Transverse colon (tissue), 4 donors: ENCODE data around the gene RBBP7. TPM values are rescaled to one million over a fixed set of nuclear protein-coding genes. Genes with fewer than 3 reads are reported as not detected.

ENCODE experiments used
- DNase-seq: peaks from one replicate; pipeline ENCODE4 v3.0.0-alpha.2; 2019
- H3K27ac ChIP-seq, 4 donors: fragments of 200-600 bp; sonication (generic); 2 replicates each; pipeline ENCODE4 v1.5.1; 2016 to 2018; ENCODE audit warnings: inconsistent platforms in 4 of 4
- H3K27me3 ChIP-seq: fragments of 200-600 bp; sonication (generic); 2 replicates; pipeline ENCODE4 v1.5.1; 2017; ENCODE audit warnings: inconsistent platforms
- H3K36me3 ChIP-seq, 4 donors: fragments of 200-600 bp; sonication (generic); 2 replicates each; pipeline ENCODE4 v1.5.1; 2017 to 2019; ENCODE audit warnings: inconsistent platforms in 4 of 4
- H3K4me1 ChIP-seq, 4 donors: fragments of 200-600 bp; sonication (generic); 2 replicates each; pipeline ENCODE4 v1.5.1; 2017 to 2020; ENCODE audit warnings: inconsistent platforms in 4 of 4
- H3K4me3 ChIP-seq, 4 donors: fragments of 200-600 bp; sonication (generic); 1 replicate in 1 of 4; 2 replicates in 3 of 4; pipeline versions ENCODE4 v1.5.1 to v1.6.1; 2017 to 2019; ENCODE audit warnings: inconsistent platforms in 4 of 4
- H3K9me3 ChIP-seq, 2 donors: fragments of 200-600 bp; sonication (generic); 2 replicates each; pipeline ENCODE4 v1.5.1; 2017 to 2019; ENCODE audit warnings: inconsistent platforms in 2 of 2
- EP300 ChIP-seq: sonication (generic); formaldehyde crosslinking; IDR thresholded peaks from one replicate; pipeline ENCODE4 v1.6.1; 2017; ENCODE audit warnings: antibody characterized with exemption, low read depth
- POLR2A ChIP-seq: fragments of 450-650 bp; IDR thresholded peaks from one replicate; pipeline ENCODE4 v1.6.1; 2016; ENCODE audit warnings: antibody characterized with exemption, mild to moderate bottlenecking, moderate library complexity
- POLR2AphosphoS5 ChIP-seq, 3 donors: sonication (generic); formaldehyde crosslinking; IDR thresholded peaks; one replicate each; pipeline ENCODE4 v1.6.1; 2016; ENCODE audit warnings: antibody characterized with exemption in 3 of 3
- WGBS, 2 donors: methylation state at CpG; one replicate each; pipeline ENCODE4 v1.1.5; 2018; ENCODE audit warnings: low coverage in 1 of 2; 5-methylcytosine and 5-hydroxymethylcytosine counted together
- in situ Hi-C, 4 donors: fragments of 200-750 bp; cut with MboI; loops; one replicate each; pipeline versions ENCODE4 v1.15.0 to v1.15.1; 2017; ENCODE audit warnings: low sequenced_read_pairs in 3 of 4, low pct_ligation_motif_present in 1 of 4, low pct_unique_long_range_greater_than_20kb in 1 of 4
- intact Hi-C: fragments of 100-400 bp; cut with DNase I; formaldehyde crosslinking; loops from one replicate; pipeline ENCODE4 v1.15.1; 2023; ENCODE audit warnings: low total_unique reads
- total RNA-seq, 4 donors: library from RNA; depleted of rRNA; stranded (reverse); fragments of >200 nt; gene quantifications; one replicate each; pipeline ENCODE4 v1.1.0, GENCODE V29; 2016
- TF ChIP-seq, protein P1 (sequence below), 5 experiments: fragments of 200-600 bp in 3 of 5; fragments of 450-650 bp in 2 of 5; sonication (generic) in 3 of 5; IDR thresholded peaks; 1 replicate in 2 of 5; 2 replicates in 3 of 5; pipeline ENCODE4 v1.5.1; 2016 to 2017; ENCODE audit warnings: antibody characterized with exemption in 5 of 5, inconsistent platforms in 3 of 5, mild to moderate bottlenecking in 2 of 5, moderate library complexity in 1 of 5

The RBBP7 gene
- total RNA-seq, 4 donors from 2014 or later, result 32.2 to 67.4 (median 55.2) TPM

DNA sequence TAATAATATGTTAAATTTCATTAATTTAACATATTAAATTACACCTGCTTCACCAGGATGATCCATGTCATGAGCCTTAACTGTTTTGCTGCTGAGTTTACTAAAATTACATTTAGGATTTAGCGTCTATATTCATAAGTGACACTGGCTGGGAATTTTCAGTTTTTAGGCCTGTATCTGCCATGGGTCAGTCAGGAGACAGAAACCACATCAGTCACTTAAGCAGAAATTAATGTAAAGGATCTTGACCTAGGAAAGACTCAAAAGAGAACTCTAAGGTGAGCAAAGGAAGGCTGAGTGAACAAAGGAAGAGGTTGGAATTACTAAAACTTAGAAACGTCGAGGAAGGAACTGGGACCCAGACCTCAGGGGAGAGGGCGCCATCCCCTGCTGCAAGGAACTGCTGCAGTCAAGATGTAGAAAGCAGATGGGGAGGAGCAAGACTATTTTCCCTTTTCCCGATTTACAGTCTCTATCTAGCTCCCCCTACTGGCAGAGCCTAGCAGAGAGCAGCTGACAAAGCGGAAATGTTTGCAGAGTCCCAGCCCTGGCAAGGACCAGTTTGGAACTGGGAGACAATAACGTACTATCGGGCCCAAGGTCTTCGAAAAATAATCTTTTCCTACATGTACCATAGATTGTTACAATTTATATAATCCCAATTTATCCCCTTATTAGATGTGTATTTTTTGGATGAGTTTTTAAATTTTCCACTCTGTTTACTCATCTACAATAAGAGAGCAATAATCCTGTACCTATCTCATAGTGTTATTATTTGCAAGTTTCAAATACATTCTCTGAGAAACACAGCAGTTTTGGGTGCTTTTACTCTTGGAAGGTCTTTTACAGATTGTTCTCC, 22.6 kb upstream of the RBBP7 start:
- intact Hi-C loops, result no loop called here
- 13 to 50% methylated on average over 2 to 9 of the region's 9 CpGs for WGBS, 2 donors
- Histone ChIP-seq H3K27me3 (no peaks in the 10 kb centered on the region), H3K9me3 (no peaks in the 10 kb centered on the region), H3K4me1 (no peaks in the 10 kb centered on the region), H3K27ac (no peak overlapping the region), H3K4me3 (no peak overlapping the region), H3K36me3 (no peaks in the 10 kb centered on the region)
- TF ChIP-seq POLR2A, result no peak
- TF ChIP-seq, protein P1, sequence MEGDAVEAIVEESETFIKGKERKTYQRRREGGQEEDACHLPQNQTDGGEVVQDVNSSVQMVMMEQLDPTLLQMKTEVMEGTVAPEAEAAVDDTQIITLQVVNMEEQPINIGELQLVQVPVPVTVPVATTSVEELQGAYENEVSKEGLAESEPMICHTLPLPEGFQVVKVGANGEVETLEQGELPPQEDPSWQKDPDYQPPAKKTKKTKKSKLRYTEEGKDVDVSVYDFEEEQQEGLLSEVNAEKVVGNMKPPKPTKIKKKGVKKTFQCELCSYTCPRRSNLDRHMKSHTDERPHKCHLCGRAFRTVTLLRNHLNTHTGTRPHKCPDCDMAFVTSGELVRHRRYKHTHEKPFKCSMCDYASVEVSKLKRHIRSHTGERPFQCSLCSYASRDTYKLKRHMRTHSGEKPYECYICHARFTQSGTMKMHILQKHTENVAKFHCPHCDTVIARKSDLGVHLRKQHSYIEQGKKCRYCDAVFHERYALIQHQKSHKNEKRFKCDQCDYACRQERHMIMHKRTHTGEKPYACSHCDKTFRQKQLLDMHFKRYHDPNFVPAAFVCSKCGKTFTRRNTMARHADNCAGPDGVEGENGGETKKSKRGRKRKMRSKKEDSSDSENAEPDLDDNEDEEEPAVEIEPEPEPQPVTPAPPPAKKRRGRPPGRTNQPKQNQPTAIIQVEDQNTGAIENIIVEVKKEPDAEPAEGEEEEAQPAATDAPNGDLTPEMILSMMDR (IDR thresholded peaks at IDR 0.05), result peak; percentile 54 to 81 (median 65)
- peak; percentile 77 for DNase-seq
- in situ Hi-C loops, result loop anchor here in 2 of 4 donors (25.0 kb wide), 1 partner anchor 145 kb away; no protein-coding TSS in a partner anchor

DNA sequence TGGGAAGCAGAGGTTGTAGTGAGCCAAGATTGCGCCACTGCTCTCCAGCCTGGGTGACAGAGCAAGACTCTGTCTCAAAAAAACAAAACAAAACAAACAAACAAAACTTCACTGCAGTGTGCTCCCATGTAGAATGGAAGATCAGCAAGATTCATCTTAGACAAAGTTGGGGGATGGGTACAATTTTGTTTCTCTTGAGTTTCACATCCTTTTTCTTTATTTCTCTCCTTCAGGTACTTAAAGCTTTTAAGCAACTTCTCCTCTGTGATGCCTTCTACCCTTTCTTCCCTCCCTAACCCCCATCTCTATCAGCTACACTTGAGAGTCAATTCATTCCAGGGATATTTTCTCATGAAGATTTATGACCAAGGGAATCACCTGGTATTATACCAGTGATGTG, 15.5 kb upstream of the RBBP7 start:
- H3K27me3 ChIP-seq, result no peaks in the 10 kb centered on the region
- no peaks in the 10 kb centered on the region for H3K4me1 ChIP-seq
- DNase-seq, result no peak
- no peaks in the 10 kb centered on the region for H3K36me3 ChIP-seq
- no peaks in the 10 kb centered on the region for H3K9me3 ChIP-seq
- H3K4me3 ChIP-seq, result no peak overlapping the region
- in situ Hi-C loops, result loop anchor here in 3 of 4 donors (10.0 to 25.0 kb wide), 3 partner anchors 61 to 159 kb away; no protein-coding TSS in a partner anchor
- no peak for TF ChIP-seq EP300
- no peak overlapping the region for H3K27ac ChIP-seq
- 100% methylated on average over 1 of the region's 1 CpG for WGBS, 2 donors
- intact Hi-C loops, result no loop called here

DNA sequence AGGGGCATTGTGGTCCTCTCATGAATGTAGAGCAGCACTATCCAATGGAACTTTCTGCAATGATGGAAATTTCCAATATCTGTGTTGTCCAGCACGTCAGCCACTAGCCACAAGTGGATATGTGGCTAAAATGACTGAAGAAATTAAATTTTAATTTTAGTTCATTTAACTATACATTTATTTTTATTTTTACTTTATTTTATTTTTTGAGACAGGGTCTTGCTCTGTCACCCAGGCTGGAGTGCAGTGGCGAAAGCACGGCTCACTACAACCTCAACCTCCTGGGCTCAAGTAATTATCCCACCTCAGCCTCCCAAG, 13.3 kb upstream of the RBBP7 start:
- in situ Hi-C loops, result loop anchor here in 3 of 4 donors (10.0 to 25.0 kb wide), 3 partner anchors 59 to 161 kb away; no protein-coding TSS in a partner anchor
- H3K9me3 ChIP-seq, result no peaks in the 10 kb centered on the region
- H3K4me3 ChIP-seq, result peak overlapping the region in 1 of 4 donors; percentile 53
- WGBS, 2 donors, result 17 to 48% methylated on average over 1 to 3 of the region's 3 CpGs
- H3K36me3 ChIP-seq, result no peaks in the 10 kb centered on the region
- peak overlapping the region in 3 of 4 donors; percentile 75 to 82 (median 79) for H3K27ac ChIP-seq
- intact Hi-C loops, result no loop called here
- H3K4me1 ChIP-seq, result no peaks in the 10 kb centered on the region
- no peak for DNase-seq
- TF ChIP-seq POLR2AphosphoS5 (IDR thresholded peaks at IDR 0.05) (no peak), POLR2A (no peak), EP300 (no peak)
- TF ChIP-seq, protein P1 (IDR thresholded peaks at IDR 0.05), result no peak
- no peaks in the 10 kb centered on the region for H3K27me3 ChIP-seq

DNA sequence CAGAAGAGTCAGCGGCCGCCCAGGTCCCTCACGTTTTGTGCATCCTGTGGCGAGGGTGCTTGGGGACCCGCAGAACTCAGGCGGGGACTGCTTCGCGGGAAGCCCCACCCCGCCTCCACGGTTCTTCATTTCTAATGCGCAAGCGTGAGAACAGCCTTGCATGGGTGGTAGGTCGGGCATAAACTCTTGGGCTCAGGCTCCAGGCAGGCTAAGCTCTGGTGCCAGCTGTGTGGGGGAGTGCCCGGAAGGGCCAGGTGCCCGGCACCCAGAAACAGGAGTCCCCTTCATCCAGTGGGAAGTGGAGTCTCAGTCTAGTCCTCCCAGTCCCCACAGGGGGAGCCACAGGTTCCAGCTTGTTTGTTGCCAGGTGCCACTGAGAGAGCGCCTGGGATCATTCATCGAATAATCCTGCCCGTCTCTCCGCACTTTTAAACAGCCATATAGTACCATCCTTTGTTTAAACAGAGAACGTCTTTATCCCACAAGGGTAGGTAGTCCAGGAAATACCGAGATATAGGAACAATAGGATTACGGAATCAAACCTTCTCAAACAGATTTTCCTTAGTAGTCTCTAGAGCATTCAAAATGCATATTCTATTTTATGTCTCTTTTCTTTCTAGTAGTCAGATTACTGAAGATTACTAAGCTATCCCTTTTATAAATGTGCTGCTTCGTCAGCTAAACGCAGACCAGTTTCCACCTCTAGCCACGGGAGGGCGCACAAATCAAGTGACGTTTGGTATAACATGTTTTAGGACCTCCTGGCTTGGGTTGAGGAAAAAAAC, 12.7 kb upstream of the RBBP7 start:
- intact Hi-C loops, result no loop called here
- Histone ChIP-seq H3K36me3 (no peaks in the 10 kb centered on the region), H3K27ac (peak overlapping the region; percentile 75 to 82 (median 80)), H3K27me3 (no peaks in the 10 kb centered on the region), H3K9me3 (no peaks in the 10 kb centered on the region), H3K4me1 (no peaks in the 10 kb centered on the region), H3K4me3 (peak overlapping the region; percentile 16 to 53 (median 34))
- DNase-seq, result peak; percentile 77
- WGBS, 2 donors, result 0 to 17% methylated on average over 3 to 26 of the region's 27 CpGs
- in situ Hi-C loops, result loop anchor here in 3 of 4 donors (10.0 to 25.0 kb wide), 3 partner anchors 58 to 162 kb away; no protein-coding TSS in a partner anchor
- no peak for TF ChIP-seq POLR2AphosphoS5 (IDR thresholded peaks at IDR 0.05)
- TF ChIP-seq, protein P1 (IDR thresholded peaks at IDR 0.05), result peak; percentile 49 to 65 (median 58)
